Measurements from ENCODE around the gene CACNA2D3.

GRCh38 chr3:55042591-55042990 lies 920.2 kb downstream of the CACNA2D3 start:
- no peak for TF ChIP-seq POLR2A (IDR thresholded peaks at IDR 0.05; ENCODE audit: low read length)
- TF ChIP-seq CTCF (IDR thresholded peaks at IDR 0.05) = no peak
- no peak for TF ChIP-seq ATOH8 (CRISPR knock-in tag; IDR thresholded peaks at IDR 0.05; ENCODE audit: low read depth)
- TF ChIP-seq MAX (IDR thresholded peaks at IDR 0.05) = no peak
- no peak for TF ChIP-seq CBX2 (IDR thresholded peaks at IDR 0.05; ENCODE audit: borderline replicate concordance, low read depth)
- TF ChIP-seq ELK1 (IDR thresholded peaks at IDR 0.05; ENCODE audit: low read depth, low read length) = no peak
- TF ChIP-seq HMGXB4 (CRISPR knock-in tag; IDR thresholded peaks at IDR 0.05; ENCODE audit: borderline replicate concordance) = no peak
- TF ChIP-seq RAD21 (conservative IDR thresholded peaks at IDR 0.05 in 1 of 2, IDR thresholded peaks at IDR 0.05 in 1 of 2) = no peak
- TF ChIP-seq CHD4 (IDR thresholded peaks at IDR 0.05; ENCODE audit: borderline replicate concordance) = no peak
- TF ChIP-seq JUNB (IDR thresholded peaks at IDR 0.05) = no peak
- no peak for TF ChIP-seq HDAC2 (IDR thresholded peaks at IDR 0.05)
- TF ChIP-seq BHLHE40 (IDR thresholded peaks at IDR 0.05; ENCODE audit: low read depth, low read length) = no peak
- TF ChIP-seq REST (IDR thresholded peaks at IDR 0.05) = no peak

All from A549 (cell line).